H9 (cell line): ENCODE data around the gene BCL11B. TPM values are rescaled to one million over a fixed set of nuclear protein-coding genes. Genes with fewer than 3 reads are reported as not detected.

Experiments
- DNase-seq: peaks from one replicate; pipeline ENCODE4 v3.0.0-alpha.2; 2017
- H2AFZ ChIP-seq: one replicate; pipeline ENCODE4 v1.6.1; 2013; ENCODE audit warnings: mild to moderate bottlenecking, low read length, control low read depth, moderate library complexity
- H2AK5ac ChIP-seq: 2 replicates; pipeline ENCODE4 v1.6.1; 2013; ENCODE audit warnings: low read length, control low read depth, mixed read lengths; ENCODE audit not compliant: insufficient read length
- H2BK120ac ChIP-seq: one replicate; pipeline ENCODE4 v1.6.1; 2013; ENCODE audit warnings: low read depth, mild to moderate bottlenecking, low read length, control low read depth, inconsistent platforms; ENCODE audit not compliant: poor library complexity, severe bottlenecking
- H2BK12ac ChIP-seq: 2 replicates; pipeline ENCODE4 v1.6.1; 2013; ENCODE audit warnings: low read length, control low read depth, mixed read lengths, low read depth; ENCODE audit not compliant: insufficient read length
- H2BK15ac ChIP-seq: 2 replicates; pipeline ENCODE4 v1.6.1; 2013; ENCODE audit warnings: low read depth, low read length, control low read depth
- H2BK20ac ChIP-seq: one replicate; pipeline ENCODE4 v1.6.1; 2013; ENCODE audit warnings: low read depth, mild to moderate bottlenecking, low read length, control low read depth, inconsistent platforms; ENCODE audit not compliant: poor library complexity, severe bottlenecking
- H2BK5ac ChIP-seq: 2 replicates; pipeline ENCODE4 v1.6.1; 2013; ENCODE audit warnings: low read length, control low read depth, mixed read lengths; ENCODE audit not compliant: insufficient read length
- H3K14ac ChIP-seq: 2 replicates; pipeline ENCODE4 v1.6.1; 2013; ENCODE audit warnings: low read length, control low read depth; ENCODE audit not compliant: insufficient read depth
- H3K18ac ChIP-seq: 2 replicates; pipeline ENCODE4 v1.6.1; 2013; ENCODE audit warnings: low read depth, mild to moderate bottlenecking, mixed read lengths, low read length, control low read depth; ENCODE audit not compliant: insufficient read length
- H3K23ac ChIP-seq: 2 replicates; pipeline ENCODE4 v1.6.1; 2013; ENCODE audit warnings: low read length, control low read depth, mixed read lengths, low read depth; ENCODE audit not compliant: insufficient read length
- H3K23me2 ChIP-seq: 2 replicates; pipeline ENCODE4 v1.6.1; 2013; ENCODE audit warnings: low read depth, mild to moderate bottlenecking, mixed read lengths, low read length, control low read depth; ENCODE audit not compliant: insufficient read length, poor library complexity, severe bottlenecking
- H3K27ac ChIP-seq: 2 replicates; pipeline ENCODE4 v1.5.1; 2013; ENCODE audit warnings: low read length, control low read depth, mixed read lengths, low read depth; ENCODE audit not compliant: insufficient read length
- H3K27me3 ChIP-seq: 2 replicates; pipeline ENCODE4 v1.6.1; 2013; ENCODE audit warnings: low read length, control low read depth, inconsistent platforms; ENCODE audit not compliant: insufficient read depth
- H3K4ac ChIP-seq: 2 replicates; pipeline ENCODE4 v1.6.1; 2013; ENCODE audit warnings: low read depth, mild to moderate bottlenecking, control low read depth, inconsistent platforms, low read length, moderate library complexity
- H3K4me1 ChIP-seq: 2 replicates; pipeline ENCODE4 v1.6.1; 2013; ENCODE audit warnings: low read length, control low read depth, inconsistent platforms; ENCODE audit not compliant: insufficient read depth
- H3K4me2 ChIP-seq: 2 replicates; pipeline ENCODE4 v1.6.1; 2013; ENCODE audit warnings: low read length, control low read depth, mixed read lengths; ENCODE audit not compliant: insufficient read length, insufficient read depth
- H3K56ac ChIP-seq: 2 replicates; pipeline ENCODE4 v1.6.1; 2013; ENCODE audit warnings: low read depth, mild to moderate bottlenecking, mixed read lengths, low read length, control low read depth; ENCODE audit not compliant: insufficient read length
- H3K79me1 ChIP-seq: 2 replicates; pipeline ENCODE4 v1.6.1; 2013; ENCODE audit warnings: low read depth, mild to moderate bottlenecking, moderate library complexity, low read length, control low read depth, inconsistent platforms; ENCODE audit not compliant: insufficient read depth, poor library complexity, severe bottlenecking
- H3K79me2 ChIP-seq: 2 replicates; pipeline ENCODE4 v1.6.1; 2013; ENCODE audit warnings: low read length, control low read depth, inconsistent platforms; ENCODE audit not compliant: insufficient read depth
- H3K9ac ChIP-seq: 2 replicates; pipeline ENCODE4 v1.6.1; 2013; ENCODE audit warnings: low read length, control low read depth, mixed read lengths; ENCODE audit not compliant: insufficient read length; ENCODE audit errors: extremely low read depth
- H3K9me3 ChIP-seq: one replicate; pipeline ENCODE4 v1.6.1; 2013; ENCODE audit warnings: low read depth, low read length, inconsistent platforms; ENCODE audit not compliant: control insufficient read depth
- H3T11ph ChIP-seq: one replicate; pipeline ENCODE4 v1.6.1; 2013; ENCODE audit warnings: mild to moderate bottlenecking, low read length, control low read depth, inconsistent platforms
- H4K20me1 ChIP-seq: one replicate; pipeline ENCODE4 v1.6.1; 2013; ENCODE audit not compliant: control insufficient read depth, insufficient read length, insufficient read depth
- H4K5ac ChIP-seq: 2 replicates; pipeline ENCODE4 v1.6.1; 2013; ENCODE audit warnings: low read depth, mild to moderate bottlenecking, mixed read lengths, low read length, control low read depth; ENCODE audit not compliant: insufficient read length
- H4K8ac ChIP-seq: replicated peaks from 2 replicates; pipeline ENCODE4 v1.6.1; 2013; ENCODE audit warnings: low read length, control low read depth, mixed read lengths, low read depth; ENCODE audit not compliant: insufficient read length
- H4K91ac ChIP-seq: 2 replicates; pipeline ENCODE4 v1.6.1; 2013; ENCODE audit warnings: low read depth, mild to moderate bottlenecking, moderate library complexity, mixed read lengths, low read length, control low read depth; ENCODE audit not compliant: insufficient read length
- H3K27ac Mint-ChIP-seq, 3 experiments: 2 replicates in 2 of 3; 3 replicates in 1 of 3; pipeline ENCODE4 v1.8.0; 2020 to 2021; ENCODE audit warnings: mixed read lengths in 3 of 3, mild to moderate bottlenecking in 1 of 3, moderate library complexity in 1 of 3
- H3K27me3 Mint-ChIP-seq: 2 replicates; pipeline ENCODE4 v1.8.0; 2021; ENCODE audit warnings: low read depth, mild to moderate bottlenecking, moderate library complexity, mixed read lengths
- H3K36me3 Mint-ChIP-seq, 3 experiments: 2 replicates in 2 of 3; 3 replicates in 1 of 3; pipeline ENCODE4 v1.8.0; 2020 to 2021; ENCODE audit warnings: low read depth in 3 of 3, mixed read lengths in 3 of 3; ENCODE audit not compliant: insufficient read depth in 1 of 3
- H3K4me1 Mint-ChIP-seq, 2 experiments: 2 replicates each; pipeline ENCODE4 v1.8.0; 2020; ENCODE audit warnings: mixed read lengths in 2 of 2
- H3K4me3 Mint-ChIP-seq, 2 experiments: 2 replicates in 1 of 2; 3 replicates in 1 of 2; pipeline ENCODE4 v1.8.0; 2020 to 2021; ENCODE audit warnings: mild to moderate bottlenecking in 2 of 2, mixed read lengths in 2 of 2, moderate library complexity in 1 of 2
- H3K9me3 Mint-ChIP-seq, 2 experiments: 2 replicates in 1 of 2; 3 replicates in 1 of 2; pipeline ENCODE4 v1.8.0; 2020; ENCODE audit warnings: mild to moderate bottlenecking in 2 of 2, mixed read lengths in 2 of 2, moderate library complexity in 1 of 2
- WGBS: extraction: QIAGEN DNeasy Blood & Tissue Kit; methylation state at CpG from one replicate; pipeline ENCODE4 v1.1.7; 2013; ENCODE audit warnings: missing lambda C conversion rate, low lambda C conversion rate, mixed read lengths; ENCODE audit not compliant: insufficient read length; ENCODE audit errors: extremely low coverage; 5-methylcytosine and 5-hydroxymethylcytosine counted together
- total RNA-seq: library from RNA; stranded (reverse); gene quantifications from 2 replicates; pipeline ENCODE4 v1.2.1, GENCODE V29; 2021
- TF ChIP-seq, protein P1 (sequence below): fragments of 200-600 bp; sonication (generic); conservative IDR thresholded peaks from 3 replicates; pipeline ENCODE4 v1.8.0; 2021; ENCODE audit warnings: antibody characterized with exemption, mild to moderate bottlenecking

BCL11B gene
- total RNA-seq, 1 experiment from 2014 or later: 4.9 TPM

GRCh38 chr14:99216191-99216590, 55.8 kb downstream of the BCL11B start:
- H2BK12ac ChIP-seq: no peak overlapping the region
- no peak overlapping the region for H3K18ac ChIP-seq
- no peaks in the 10 kb centered on the region for H3K9me3 ChIP-seq
- H3K27ac ChIP-seq: no peak overlapping the region
- peaks cover 0 to 4% (median 0%) of the 10 kb centered on the region in 3 experiments; a peak in 1 of 7 replicates for H3K36me3 Mint-ChIP-seq
- H2BK15ac ChIP-seq: no peak overlapping the region
- no peaks in the 10 kb centered on the region for H3K79me1 ChIP-seq
- no peak overlapping the region for H2AFZ ChIP-seq
- H3K14ac ChIP-seq: no peak overlapping the region; the same call in 1 of the 2 replicates
- H4K5ac ChIP-seq: no peak overlapping the region
- peaks cover 3% of the 10 kb centered on the region; the same call in 1 of the 2 replicates for H3K79me2 ChIP-seq
- no peak overlapping the region for H2BK20ac ChIP-seq
- no peak overlapping the region for H2BK5ac ChIP-seq
- TF ChIP-seq, protein P1, sequence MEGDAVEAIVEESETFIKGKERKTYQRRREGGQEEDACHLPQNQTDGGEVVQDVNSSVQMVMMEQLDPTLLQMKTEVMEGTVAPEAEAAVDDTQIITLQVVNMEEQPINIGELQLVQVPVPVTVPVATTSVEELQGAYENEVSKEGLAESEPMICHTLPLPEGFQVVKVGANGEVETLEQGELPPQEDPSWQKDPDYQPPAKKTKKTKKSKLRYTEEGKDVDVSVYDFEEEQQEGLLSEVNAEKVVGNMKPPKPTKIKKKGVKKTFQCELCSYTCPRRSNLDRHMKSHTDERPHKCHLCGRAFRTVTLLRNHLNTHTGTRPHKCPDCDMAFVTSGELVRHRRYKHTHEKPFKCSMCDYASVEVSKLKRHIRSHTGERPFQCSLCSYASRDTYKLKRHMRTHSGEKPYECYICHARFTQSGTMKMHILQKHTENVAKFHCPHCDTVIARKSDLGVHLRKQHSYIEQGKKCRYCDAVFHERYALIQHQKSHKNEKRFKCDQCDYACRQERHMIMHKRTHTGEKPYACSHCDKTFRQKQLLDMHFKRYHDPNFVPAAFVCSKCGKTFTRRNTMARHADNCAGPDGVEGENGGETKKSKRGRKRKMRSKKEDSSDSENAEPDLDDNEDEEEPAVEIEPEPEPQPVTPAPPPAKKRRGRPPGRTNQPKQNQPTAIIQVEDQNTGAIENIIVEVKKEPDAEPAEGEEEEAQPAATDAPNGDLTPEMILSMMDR: no peak
- H3K27ac Mint-ChIP-seq: no peak overlapping the region; a peak in 1 of 7 replicates
- peaks cover 5 to 11% of the 10 kb centered on the region in 2 experiments; a peak in 2 of 4 replicates for H3K4me1 Mint-ChIP-seq
- no peaks in the 10 kb centered on the region for H3K27me3 ChIP-seq
- H3K23ac ChIP-seq: no peak overlapping the region
- H3K4ac ChIP-seq: no peak overlapping the region
- H2BK120ac ChIP-seq: no peak overlapping the region
- H4K20me1 ChIP-seq: no peaks in the 10 kb centered on the region
- no peak overlapping the region for H2AK5ac ChIP-seq
- no peak overlapping the region for H4K91ac ChIP-seq
- H3K4me1 ChIP-seq: no peaks in the 10 kb centered on the region
- H4K8ac ChIP-seq: no peak overlapping the region
- no peaks in the 10 kb centered on the region for H3K9me3 Mint-ChIP-seq
- no peak overlapping the region for H3T11ph ChIP-seq
- no peak overlapping the region for H3K9ac ChIP-seq
- WGBS: no CpG with 5 or more reads among the region's 10 CpGs
- no peak for DNase-seq
- no peaks in the 10 kb centered on the region; the same call in 1 of the 2 replicates for H3K27me3 Mint-ChIP-seq
- no peak overlapping the region for H3K4me3 Mint-ChIP-seq
- H3K23me2 ChIP-seq: no peaks in the 10 kb centered on the region
- no peak overlapping the region for H3K4me2 ChIP-seq
- H3K56ac ChIP-seq: no peak overlapping the region
